Activated CD4-positive, CD25-positive, alpha-beta regulatory T cell treated with anti-CD3 and anti-CD28 coated beads, Interleukin-2, amount 50 U/mL, for 24 hours (primary cell): Measurements from ENCODE around the gene SNRNP35.
"Not testable (repeated sequence)": the region's sequence is repeated elsewhere in the genome, so short reads cannot be mapped to it uniquely, and the experiment has no call there.

Source experiments
- ATAC-seq, 2 donors: fragments of 150-1000 bp; cut with Tn5 transposase; one replicate each; pipeline ENCODE4 v1.10.0; 2021; ENCODE audit warnings: mild to moderate bottlenecking in 1 of 2, moderate library complexity in 1 of 2

Gene SNRNP35

GRCh38 chr12:123449249-123449733 is 8.6 kb upstream of the SNRNP35 start:
- no peak for ATAC-seq

GRCh38 chr12:123449856-123450255 is 8.1 kb upstream of the SNRNP35 start:
- no peak for ATAC-seq

- ATAC-seq: no peak
Measured at GRCh38 chr12:123450636-123451035, 7.3 kb upstream of the SNRNP35 start.

GRCh38 chr12:123452276-123452550 is 5.7 kb upstream of the SNRNP35 start:
- not testable (repeated sequence) for ATAC-seq

GRCh38 chr12:123453165-123453564 is 4.8 kb upstream of the SNRNP35 start:
- no peak for ATAC-seq

- not testable (repeated sequence) for ATAC-seq
Measured at GRCh38 chr12:123463174-123463573, 5.2 kb downstream of the SNRNP35 start.

- ATAC-seq: no peak
Measured at GRCh38 chr12:123465084-123465483, 7.1 kb downstream of the SNRNP35 start.

GRCh38 chr12:123468786-123469185 is 10.8 kb downstream of the SNRNP35 start:
- peak; percentile 49 to 61 for ATAC-seq

GRCh38 chr12:123469978-123470377 is 12.0 kb downstream of the SNRNP35 start:
- ATAC-seq: no peak

- ATAC-seq: no peak
Measured at GRCh38 chr12:123471374-123472068, 13.6 kb downstream of the SNRNP35 start.

- no peak for ATAC-seq
Measured at GRCh38 chr12:123472438-123472849, 14.5 kb downstream of the SNRNP35 start.

- peak; percentile 83 to 88 for ATAC-seq
Measured at GRCh38 chr12:123474485-123475245, 16.7 kb downstream of the SNRNP35 start.

- ATAC-seq: peak in 1 of 2 donors; percentile 57
Measured at GRCh38 chr12:123475246-123475703, 17.3 kb downstream of the SNRNP35 start.

- ATAC-seq: no peak
Measured at GRCh38 chr12:123478069-123478468, 20.1 kb downstream of the SNRNP35 start.

- no peak for ATAC-seq
Measured at GRCh38 chr12:123478762-123479161, 20.8 kb downstream of the SNRNP35 start.

- ATAC-seq: no peak
Measured at GRCh38 chr12:123479442-123480180, 21.7 kb downstream of the SNRNP35 start.

GRCh38 chr12:123481251-123481650 is 23.3 kb downstream of the SNRNP35 start:
- not testable (repeated sequence) for ATAC-seq

GRCh38 chr12:123482876-123483275 is 24.9 kb downstream of the SNRNP35 start:
- ATAC-seq: no peak

GRCh38 chr12:123483602-123484248 is 25.8 kb downstream of the SNRNP35 start:
- peak in 1 of 2 donors; percentile 17 for ATAC-seq

GRCh38 chr12:123485756-123486155 is 27.8 kb downstream of the SNRNP35 start:
- no peak for ATAC-seq

- no peak for ATAC-seq
Measured at GRCh38 chr12:123487428-123487827, 29.5 kb downstream of the SNRNP35 start.

- no peak for ATAC-seq
Measured at GRCh38 chr12:123488539-123489230, 30.7 kb downstream of the SNRNP35 start.
